GM06990 (cell line): ENCODE data around the gene FAM149B1.

Experiments used
- DNase-seq: peaks from one replicate; pipeline ENCODE4 v3.0.0-alpha.2; 2011; ENCODE audit not compliant: insufficient read length; ENCODE audit errors: extremely low read depth
- H3K27me3 ChIP-seq: replicated peaks from 2 replicates; pipeline ENCODE4 v1.6.0; 2011; ENCODE audit warnings: low read length; ENCODE audit not compliant: control insufficient read depth, insufficient read depth
- H3K36me3 ChIP-seq: 2 replicates; pipeline ENCODE4 v1.5.1; 2011; ENCODE audit warnings: low read length; ENCODE audit not compliant: control insufficient read depth, insufficient read depth
- H3K4me3 ChIP-seq: replicated peaks from 2 replicates; pipeline ENCODE4 v1.5.1; 2011; ENCODE audit warnings: low read depth, mild to moderate bottlenecking, control low read depth, low read length
- TF ChIP-seq, protein P1 (sequence below): IDR thresholded peaks from 2 replicates; pipeline ENCODE4 v1.5.1; 2011; ENCODE audit warnings: low read length, control low read depth, mild to moderate bottlenecking, inconsistent platforms; ENCODE audit not compliant: insufficient read depth, poor library complexity, severe bottlenecking

The FAM149B1 gene

DNA sequence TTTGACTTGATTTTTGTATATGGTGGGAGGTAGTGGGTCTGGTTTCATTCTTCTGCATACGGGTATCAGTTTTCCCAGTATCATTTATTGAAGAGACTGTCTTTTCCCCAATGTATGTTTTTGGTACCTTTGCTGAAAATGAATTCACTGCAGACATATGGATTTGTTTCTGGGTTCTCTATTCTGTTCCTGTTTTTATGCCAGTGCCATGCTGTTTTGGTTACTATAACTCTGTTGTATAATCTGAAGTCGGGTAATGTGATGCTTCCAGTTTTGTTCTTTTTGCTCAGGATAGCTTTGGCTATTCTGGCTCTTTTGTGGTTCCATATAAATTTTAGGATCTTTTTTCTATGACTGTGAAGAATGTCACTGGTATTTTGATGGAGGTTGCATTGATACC lies 947 bp upstream of the FAM149B1 start:
- H3K36me3 ChIP-seq: peaks cover 2% of the 10 kb centered on the region; the same call in 1 of the 2 replicates
- H3K27me3 ChIP-seq: no peaks in the 10 kb centered on the region
- peak overlapping the region; percentile 96 for H3K4me3 ChIP-seq
- DNase-seq: no peak
- TF ChIP-seq, protein P1, sequence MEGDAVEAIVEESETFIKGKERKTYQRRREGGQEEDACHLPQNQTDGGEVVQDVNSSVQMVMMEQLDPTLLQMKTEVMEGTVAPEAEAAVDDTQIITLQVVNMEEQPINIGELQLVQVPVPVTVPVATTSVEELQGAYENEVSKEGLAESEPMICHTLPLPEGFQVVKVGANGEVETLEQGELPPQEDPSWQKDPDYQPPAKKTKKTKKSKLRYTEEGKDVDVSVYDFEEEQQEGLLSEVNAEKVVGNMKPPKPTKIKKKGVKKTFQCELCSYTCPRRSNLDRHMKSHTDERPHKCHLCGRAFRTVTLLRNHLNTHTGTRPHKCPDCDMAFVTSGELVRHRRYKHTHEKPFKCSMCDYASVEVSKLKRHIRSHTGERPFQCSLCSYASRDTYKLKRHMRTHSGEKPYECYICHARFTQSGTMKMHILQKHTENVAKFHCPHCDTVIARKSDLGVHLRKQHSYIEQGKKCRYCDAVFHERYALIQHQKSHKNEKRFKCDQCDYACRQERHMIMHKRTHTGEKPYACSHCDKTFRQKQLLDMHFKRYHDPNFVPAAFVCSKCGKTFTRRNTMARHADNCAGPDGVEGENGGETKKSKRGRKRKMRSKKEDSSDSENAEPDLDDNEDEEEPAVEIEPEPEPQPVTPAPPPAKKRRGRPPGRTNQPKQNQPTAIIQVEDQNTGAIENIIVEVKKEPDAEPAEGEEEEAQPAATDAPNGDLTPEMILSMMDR: no peak

GRCh38 chr10:73167458-73167782 lies 499 bp upstream of the FAM149B1 start:
- TF ChIP-seq, protein P1: no peak
- H3K4me3 ChIP-seq: peak overlapping the region; percentile 96

DNA sequence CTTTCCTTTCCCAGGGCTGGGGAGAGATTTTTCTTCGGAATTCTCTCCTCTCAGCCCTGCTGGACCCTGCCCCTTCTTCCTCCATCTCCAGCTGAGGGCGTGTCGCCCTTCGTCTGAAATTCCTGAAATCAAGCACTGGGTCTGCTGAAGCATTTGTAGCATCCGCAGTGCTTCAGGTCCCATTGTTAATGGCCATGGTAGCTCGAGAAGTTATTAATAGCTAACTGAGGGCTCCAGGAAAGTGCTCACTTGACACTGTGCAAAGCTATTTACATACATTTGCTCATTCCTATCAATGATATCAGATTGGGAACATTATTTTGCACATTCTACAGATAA lies 515 bp downstream of the FAM149B1 start:
- Histone ChIP-seq H3K36me3 (no peaks in the 10 kb centered on the region), H3K4me3 (peak overlapping the region; percentile 96), H3K27me3 (no peaks in the 10 kb centered on the region)
- TF ChIP-seq, protein P1: no peak
- no peak for DNase-seq

More at GRCh38 chr10:73167458-73167782, 499 bp upstream of the FAM149B1 start:
- Histone ChIP-seq H3K27me3 (no peaks in the 10 kb centered on the region), H3K36me3 (peaks cover 2% of the 10 kb centered on the region; the same call in 1 of the 2 replicates)
- no peak for DNase-seq

DNA sequence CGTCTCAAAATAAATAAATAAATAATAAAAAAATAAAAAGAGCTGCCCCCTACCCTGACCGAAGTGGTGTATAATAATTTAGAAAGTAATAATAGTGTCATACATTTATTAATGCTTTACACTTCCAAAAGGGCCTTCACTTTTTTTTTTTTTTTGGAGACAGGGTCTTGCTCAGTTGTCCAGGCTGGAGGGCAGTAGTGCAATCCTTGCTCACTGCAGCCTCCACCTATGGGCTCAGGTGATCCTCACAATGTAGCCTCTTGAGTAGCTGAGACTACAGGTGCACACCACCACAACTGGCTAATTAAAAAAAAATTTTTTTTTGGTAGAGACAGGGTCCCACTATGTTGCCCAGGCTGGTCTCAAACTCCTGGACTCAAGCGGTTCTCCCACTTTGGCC lies 1.4 kb downstream of the FAM149B1 start:
- H3K36me3 ChIP-seq: no peaks in the 10 kb centered on the region
- DNase-seq: no peak
- H3K27me3 ChIP-seq: no peaks in the 10 kb centered on the region
- H3K4me3 ChIP-seq: no peak overlapping the region
- TF ChIP-seq, protein P1: no peak

DNA sequence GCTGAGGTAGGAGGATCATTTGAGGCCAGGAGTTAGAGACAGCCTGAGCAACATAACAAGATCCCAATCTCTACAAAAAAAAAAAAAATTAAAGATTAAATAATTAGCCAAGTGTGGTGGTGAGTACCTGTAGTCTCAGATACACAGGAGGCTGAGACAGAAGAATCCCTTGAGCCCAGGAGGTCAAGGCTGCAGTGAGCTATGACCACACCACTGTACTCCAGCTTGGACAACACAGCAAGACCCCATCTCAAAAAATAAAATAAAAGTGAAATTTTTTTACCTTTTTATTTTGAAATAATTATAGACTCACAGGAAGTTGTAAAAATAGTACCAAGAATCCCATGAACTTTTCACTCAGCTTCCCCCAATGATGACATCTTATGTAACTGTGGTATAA lies 4.9 kb downstream of the FAM149B1 start:
- Histone ChIP-seq H3K4me3 (no peak overlapping the region), H3K27me3 (no peaks in the 10 kb centered on the region), H3K36me3 (no peaks in the 10 kb centered on the region)
- TF ChIP-seq, protein P1: no peak
- DNase-seq: no peak

DNA sequence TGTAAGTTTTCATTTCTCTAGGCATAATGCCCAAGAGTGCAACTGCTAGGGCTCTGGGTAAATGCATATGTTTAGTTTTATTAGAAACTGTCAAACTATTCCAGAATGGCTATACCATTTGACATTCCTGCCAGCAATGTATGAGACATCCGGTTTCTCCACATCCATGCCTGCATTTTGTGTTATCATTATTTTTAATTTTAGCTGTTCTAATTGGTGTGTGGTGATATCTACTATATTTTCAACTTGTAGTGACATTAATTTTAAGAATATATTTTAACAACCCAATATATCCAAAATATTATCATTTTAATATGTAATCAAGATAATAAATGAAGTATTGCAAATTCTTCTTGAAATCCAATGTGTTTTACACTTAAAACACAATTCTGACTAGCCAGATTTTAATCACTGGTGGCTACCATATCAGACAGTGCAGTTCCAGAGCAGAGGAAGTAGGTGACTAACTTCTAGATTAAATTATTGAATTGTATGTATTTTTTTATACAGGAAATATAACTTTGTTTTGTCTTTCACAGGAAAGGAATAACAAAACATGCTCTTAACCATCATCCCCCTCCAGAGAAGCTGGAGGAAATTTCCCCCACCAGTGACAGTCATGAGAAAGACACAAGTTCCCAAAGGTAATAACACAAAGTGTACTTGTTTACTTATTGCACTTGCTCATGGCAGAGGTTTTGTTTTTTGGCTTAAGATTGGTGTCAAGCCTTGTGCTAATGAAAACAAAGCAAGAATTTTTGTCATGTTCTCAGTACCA lies 6.4 kb downstream of the FAM149B1 start:
- TF ChIP-seq, protein P1: no peak
- Histone ChIP-seq H3K4me3 (no peak overlapping the region), H3K36me3 (no peaks in the 10 kb centered on the region), H3K27me3 (no peaks in the 10 kb centered on the region)
- no peak for DNase-seq
